PC-9 (cell line): ENCODE data around the gene SLC4A4. TPM values are rescaled to one million over a fixed set of nuclear protein-coding genes. Genes with fewer than 3 reads are reported as not detected.

ENCODE experiments used
- BruUV-seq: library from RNA; stranded (reverse); fragments of 400-500 nt; replicated peaks from 2 replicates; lab custom pipeline; 2021; lab: Mats Ljungman, UMichigan
- CTCF ChIA-PET: fragments of 300-600 bp; sonication (Branson Sonifier 250); formaldehyde crosslinking; loops from one replicate; lab custom pipeline; 2022; ENCODE audit warnings: antibody characterized with exemption; lab: Charles Lee
- POLR2A ChIA-PET: fragments of 300-600 bp; sonication (Branson Sonifier 250); formaldehyde crosslinking; loops from one replicate; lab custom pipeline; 2022; ENCODE audit warnings: antibody characterized with exemption; ENCODE audit not compliant: unreplicated experiment; lab: Charles Lee
- DNase-seq, 2 experiments: peaks; one replicate each; pipeline versions ENCODE4 v3.0.0 to v3.0.0-alpha.2; 2015 to 2022; ENCODE audit warnings: mixed read lengths in 1 of 2
- H2AFZ ChIP-seq: fragments of 200-600 bp; sonication (generic); 2 replicates; pipeline ENCODE4 v1.8.1; 2017; ENCODE audit warnings: antibody characterized with exemption
- H3F3A ChIP-seq: fragments of 200-600 bp; sonication (generic); 2 replicates; pipeline ENCODE4 v1.8.1; 2017; ENCODE audit warnings: antibody characterized with exemption, mild to moderate bottlenecking, low read depth; ENCODE audit not compliant: insufficient read depth
- H3K27ac ChIP-seq: fragments of 200-600 bp; sonication (generic); 2 replicates; pipeline ENCODE4 v1.6.1; 2016; ENCODE audit warnings: mixed run types
- H3K27me3 ChIP-seq: fragments of 200-600 bp; sonication (generic); 2 replicates; pipeline ENCODE4 v1.6.1; 2016; ENCODE audit warnings: low read depth, mixed run types; ENCODE audit not compliant: insufficient read depth
- H3K36me3 ChIP-seq: fragments of 200-600 bp; sonication (generic); 2 replicates; pipeline ENCODE4 v1.6.1; 2016; ENCODE audit warnings: low read depth, mixed run types
- H3K4me1 ChIP-seq: fragments of 200-600 bp; sonication (generic); replicated peaks from 2 replicates; pipeline ENCODE4 v1.6.1; 2016; ENCODE audit warnings: mixed run types; ENCODE audit not compliant: insufficient read depth
- H3K4me2 ChIP-seq: fragments of 200-600 bp; sonication (generic); 2 replicates; pipeline ENCODE4 v1.6.1; 2017; ENCODE audit warnings: mixed run types
- H3K4me3 ChIP-seq: fragments of 200-600 bp; sonication (generic); 2 replicates; pipeline ENCODE4 v1.6.1; 2016; ENCODE audit warnings: mixed run types
- H3K79me2 ChIP-seq: fragments of 200-600 bp; sonication (generic); 2 replicates; pipeline ENCODE4 v1.6.1; 2017; ENCODE audit warnings: low read depth, mixed run types
- H3K9me2 ChIP-seq: fragments of 200-600 bp; sonication (generic); 2 replicates; pipeline ENCODE4 v1.8.1; 2017; ENCODE audit warnings: mild to moderate bottlenecking; ENCODE audit not compliant: insufficient read depth
- H3K9me3 ChIP-seq: fragments of 200-600 bp; sonication (generic); 2 replicates; pipeline ENCODE4 v1.8.1; 2016; ENCODE audit warnings: low read depth; ENCODE audit not compliant: insufficient read depth
- H4K20me1 ChIP-seq: fragments of 200-600 bp; sonication (generic); 2 replicates; pipeline ENCODE4 v1.8.1; 2017; ENCODE audit not compliant: insufficient read depth
- CTCF ChIP-seq: fragments of 200-600 bp; sonication (generic); conservative IDR thresholded peaks from 2 replicates; pipeline ENCODE4 v1.6.1; 2017; ENCODE audit warnings: mixed run types, antibody characterized with exemption, mild to moderate bottlenecking, moderate library complexity
- EZH2 ChIP-seq: fragments of 200-600 bp; sonication (generic); IDR thresholded peaks from 2 replicates; pipeline ENCODE4 v1.8.0; 2017; ENCODE audit warnings: antibody characterized with exemption, low read depth
- intact Hi-C: fragments of 100-400 bp; cut with micrococcal nuclease; formaldehyde crosslinking; loops from one replicate; pipeline ENCODE4 v1.10.0; 2022; ENCODE audit not compliant: unreplicated experiment
- total RNA-seq: library from RNA; stranded (reverse); gene quantifications from 2 replicates; pipeline ENCODE4 v1.2.3, GENCODE V29; 2021

SLC4A4 gene
- total RNA-seq, 1 experiment from 2014 or later: 0.44 TPM

- H3K9me2 ChIP-seq: no peaks in the 10 kb centered on the region
- no peaks in the 10 kb centered on the region for H3K9me3 ChIP-seq
- ChIA-PET POLR2A (no interaction called here), CTCF (interaction anchor here (0.5 kb wide), 1 partner anchor 153 kb away, joined by 3 read pairs; no protein-coding TSS in a partner anchor)
- no peaks in the 10 kb centered on the region for H3K79me2 ChIP-seq
- TF ChIP-seq EZH2 (no peak), CTCF (no peak)
- no peaks in the 10 kb centered on the region for H3K4me1 ChIP-seq
- no peak overlapping the region for H2AFZ ChIP-seq
- no peaks in the 10 kb centered on the region for H3K27me3 ChIP-seq
- DNase-seq: no peak
- no peak overlapping the region for H3K4me2 ChIP-seq
- H3K36me3 ChIP-seq: no peaks in the 10 kb centered on the region
- H3F3A ChIP-seq: no peaks in the 10 kb centered on the region
- no TSS peak for BruUV-seq
- H3K4me3 ChIP-seq: no peak overlapping the region
- H4K20me1 ChIP-seq: no peaks in the 10 kb centered on the region
- intact Hi-C loops: no loop called here
- no peak overlapping the region for H3K27ac ChIP-seq
These were observed 7.9 kb downstream of the SLC4A4 start for GRCh38 chr4:71346710-71347109.

GRCh38 chr4:71348586-71348985 lies 9.8 kb downstream of the SLC4A4 start:
- Histone ChIP-seq H3K36me3 (no peaks in the 10 kb centered on the region), H4K20me1 (no peaks in the 10 kb centered on the region), H3K4me2 (no peak overlapping the region), H3K4me1 (no peaks in the 10 kb centered on the region), H3K4me3 (no peak overlapping the region), H3K9me2 (no peaks in the 10 kb centered on the region), H3K79me2 (no peaks in the 10 kb centered on the region), H2AFZ (no peak overlapping the region), H3K9me3 (no peaks in the 10 kb centered on the region), H3F3A (no peaks in the 10 kb centered on the region), H3K27me3 (no peaks in the 10 kb centered on the region), H3K27ac (no peak overlapping the region)
- BruUV-seq: no TSS peak
- CTCF ChIA-PET: no interaction called here
- POLR2A ChIA-PET: no interaction called here
- intact Hi-C loops: no loop called here
- DNase-seq: no peak
- no peak for TF ChIP-seq CTCF
- no peak for TF ChIP-seq EZH2

- BruUV-seq: no TSS peak
- Histone ChIP-seq H3K4me1 (no peaks in the 10 kb centered on the region), H3K36me3 (no peaks in the 10 kb centered on the region), H3K27ac (no peak overlapping the region), H3K27me3 (no peaks in the 10 kb centered on the region), H3F3A (no peaks in the 10 kb centered on the region), H3K9me3 (no peaks in the 10 kb centered on the region), H3K79me2 (no peaks in the 10 kb centered on the region), H3K9me2 (0 out of 2 replicates have a peak, but pooled peaks cover 3% of the 10 kb centered on the region), H2AFZ (no peak overlapping the region), H3K4me2 (no peak overlapping the region), H3K4me3 (no peak overlapping the region), H4K20me1 (no peaks in the 10 kb centered on the region)
- ChIA-PET CTCF (no interaction called here), POLR2A (no interaction called here)
- TF ChIP-seq EZH2: no peak
- TF ChIP-seq CTCF: no peak
- intact Hi-C loops: no loop called here
- no peak for DNase-seq
These were observed 16.2 kb downstream of the SLC4A4 start for GRCh38 chr4:71355045-71355444.
